Mesenchymal stem cell (in vitro differentiated cells and primary cell): Measurements from ENCODE around the gene MOSMO.

Experiments
- DNase-seq: peaks from one replicate; pipeline ENCODE4 v3.0.0-alpha.2; 2013
- H2AFZ ChIP-seq: one replicate; pipeline ENCODE4 v1.6.1; 2013; ENCODE audit warnings: low read depth, mild to moderate bottlenecking, control low read depth, inconsistent platforms, low read length, moderate library complexity
- H2AK5ac ChIP-seq: 2 replicates; pipeline ENCODE4 v1.6.1; 2013; ENCODE audit warnings: low read length, moderate library complexity, mild to moderate bottlenecking, inconsistent platforms; ENCODE audit not compliant: severe bottlenecking
- H2BK120ac ChIP-seq: one replicate; pipeline ENCODE4 v1.6.1; 2013; ENCODE audit warnings: low read depth, mild to moderate bottlenecking, inconsistent platforms, low read length, moderate library complexity
- H2BK12ac ChIP-seq, 2 experiments: one replicate each; pipeline ENCODE4 v1.6.1; 2013; ENCODE audit warnings: inconsistent platforms in 2 of 2, low read length in 2 of 2, mild to moderate bottlenecking in 2 of 2, moderate library complexity in 2 of 2, control low read depth in 1 of 2
- H2BK15ac ChIP-seq: one replicate; pipeline ENCODE4 v1.6.1; 2013; ENCODE audit warnings: mild to moderate bottlenecking, low read depth, inconsistent platforms; ENCODE audit not compliant: poor library complexity, severe bottlenecking
- H2BK5ac ChIP-seq: 2 replicates; pipeline ENCODE4 v1.6.1; 2013; ENCODE audit warnings: low read depth, mild to moderate bottlenecking, low read length, control low read depth, inconsistent platforms; ENCODE audit not compliant: poor library complexity, severe bottlenecking
- H3K14ac ChIP-seq, 2 experiments: one replicate each; pipeline ENCODE4 v1.6.1; 2013; ENCODE audit warnings: inconsistent platforms in 2 of 2, low read length in 2 of 2, control low read depth in 1 of 2, mild to moderate bottlenecking in 1 of 2, moderate library complexity in 1 of 2
- H3K18ac ChIP-seq, 2 experiments: one replicate each; pipeline ENCODE4 v1.6.1; 2013; ENCODE audit warnings: inconsistent platforms in 2 of 2, low read length in 2 of 2, control low read depth in 1 of 2, low read depth in 1 of 2, mild to moderate bottlenecking in 1 of 2
- H3K23ac ChIP-seq, 2 experiments: one replicate each; pipeline ENCODE4 v1.6.1; 2013; ENCODE audit warnings: inconsistent platforms in 2 of 2, low read length in 2 of 2, mild to moderate bottlenecking in 2 of 2, moderate library complexity in 2 of 2, control low read depth in 1 of 2
- H3K27ac ChIP-seq: 2 replicates; pipeline ENCODE4 v1.5.1; 2013; ENCODE audit warnings: mild to moderate bottlenecking, moderate library complexity, low read length, control low read depth, inconsistent platforms; ENCODE audit not compliant: poor library complexity, severe bottlenecking
- H3K27me3 ChIP-seq, 2 experiments: 2 replicates each; pipeline versions ENCODE4 v1.6.1 to v1.7.0; 2013; ENCODE audit warnings: low read length in 2 of 2, mild to moderate bottlenecking in 2 of 2, moderate library complexity in 2 of 2, control low read depth in 1 of 2, inconsistent platforms in 1 of 2; ENCODE audit not compliant: control insufficient read depth in 1 of 2, insufficient read depth in 1 of 2
- H3K36me3 ChIP-seq, 2 experiments: 2 replicates each; pipeline versions ENCODE4 v1.6.1 to v1.7.0; 2013; ENCODE audit warnings: low read length in 2 of 2, control low read depth in 1 of 2, inconsistent platforms in 1 of 2, low read depth in 1 of 2, mild to moderate bottlenecking in 1 of 2; ENCODE audit not compliant: insufficient read depth in 2 of 2, control insufficient read depth in 1 of 2
- H3K4ac ChIP-seq, 2 experiments: one replicate each; pipeline ENCODE4 v1.6.1; 2013; ENCODE audit warnings: inconsistent platforms in 2 of 2, low read length in 2 of 2, mild to moderate bottlenecking in 2 of 2, moderate library complexity in 2 of 2, control low read depth in 1 of 2, low read depth in 1 of 2
- H3K4me1 ChIP-seq: 2 replicates; pipeline ENCODE4 v1.6.1; 2013; ENCODE audit warnings: low read depth, low read length, control low read depth; ENCODE audit not compliant: control insufficient read depth, insufficient read depth
- H3K4me2 ChIP-seq: 2 replicates; pipeline ENCODE4 v1.6.1; 2013; ENCODE audit warnings: low read length, mild to moderate bottlenecking, inconsistent platforms; ENCODE audit not compliant: poor library complexity, severe bottlenecking
- H3K4me3 ChIP-seq, 2 experiments: 2 replicates each; pipeline versions ENCODE4 v1.5.1 to v1.7.0; 2013; ENCODE audit warnings: low read length in 2 of 2, mild to moderate bottlenecking in 2 of 2, control low read depth in 1 of 2, low read depth in 1 of 2; ENCODE audit not compliant: insufficient read depth in 1 of 2
- H3K79me1 ChIP-seq: replicated peaks from 2 replicates; pipeline ENCODE4 v1.6.1; 2013; ENCODE audit warnings: mild to moderate bottlenecking, control low read depth, low read length, inconsistent platforms; ENCODE audit not compliant: poor library complexity, severe bottlenecking
- H3K9ac ChIP-seq: 2 replicates; pipeline ENCODE4 v1.7.0; 2013; ENCODE audit warnings: mild to moderate bottlenecking, low read length, moderate library complexity
- H3K9me3 ChIP-seq: 2 replicates; pipeline ENCODE4 v1.7.0; 2013; ENCODE audit warnings: mild to moderate bottlenecking, low read length; ENCODE audit not compliant: control insufficient read depth
- H4K8ac ChIP-seq: one replicate; pipeline ENCODE4 v1.6.1; 2013; ENCODE audit warnings: inconsistent platforms, mild to moderate bottlenecking, low read length, moderate library complexity
- H4K91ac ChIP-seq: one replicate; pipeline ENCODE4 v1.6.1; 2013; ENCODE audit warnings: mild to moderate bottlenecking, low read length, inconsistent platforms
- WGBS: methylation state at CpG from one replicate; pipeline ENCODE4 v1.1.7; 2013; ENCODE audit warnings: mixed read lengths; 5-methylcytosine and 5-hydroxymethylcytosine counted together

The MOSMO gene

GRCh38 chr16:21991621-21992020 is 16.3 kb upstream of the MOSMO start:
- H2BK5ac ChIP-seq = no peak overlapping the region
- H3K36me3 ChIP-seq = peaks cover 0 to 2% of the 10 kb centered on the region in 2 experiments
- no peak overlapping the region for H3K4me2 ChIP-seq
- no peak overlapping the region for H3K27ac ChIP-seq
- H3K4me1 ChIP-seq = no peaks in the 10 kb centered on the region
- no peaks in the 10 kb centered on the region for H3K9me3 ChIP-seq
- no peak overlapping the region for H2BK12ac ChIP-seq
- no peak for DNase-seq
- no peaks in the 10 kb centered on the region for H3K27me3 ChIP-seq
- H3K4ac ChIP-seq = no peak overlapping the region
- no peak overlapping the region for H4K8ac ChIP-seq
- 93% methylated on average over 5 of the region's 6 CpGs for WGBS
- no peak overlapping the region for H4K91ac ChIP-seq
- H3K23ac ChIP-seq = no peak overlapping the region
- no peak overlapping the region for H2AK5ac ChIP-seq
- no peak overlapping the region for H3K14ac ChIP-seq
- H2BK120ac ChIP-seq = no peak overlapping the region
- no peak overlapping the region for H2BK15ac ChIP-seq
- H3K9ac ChIP-seq = no peak overlapping the region
- H3K18ac ChIP-seq = no peak overlapping the region
- no peak overlapping the region for H2AFZ ChIP-seq
- no peak overlapping the region for H3K4me3 ChIP-seq
- H3K79me1 ChIP-seq = no peaks in the 10 kb centered on the region

DNA sequence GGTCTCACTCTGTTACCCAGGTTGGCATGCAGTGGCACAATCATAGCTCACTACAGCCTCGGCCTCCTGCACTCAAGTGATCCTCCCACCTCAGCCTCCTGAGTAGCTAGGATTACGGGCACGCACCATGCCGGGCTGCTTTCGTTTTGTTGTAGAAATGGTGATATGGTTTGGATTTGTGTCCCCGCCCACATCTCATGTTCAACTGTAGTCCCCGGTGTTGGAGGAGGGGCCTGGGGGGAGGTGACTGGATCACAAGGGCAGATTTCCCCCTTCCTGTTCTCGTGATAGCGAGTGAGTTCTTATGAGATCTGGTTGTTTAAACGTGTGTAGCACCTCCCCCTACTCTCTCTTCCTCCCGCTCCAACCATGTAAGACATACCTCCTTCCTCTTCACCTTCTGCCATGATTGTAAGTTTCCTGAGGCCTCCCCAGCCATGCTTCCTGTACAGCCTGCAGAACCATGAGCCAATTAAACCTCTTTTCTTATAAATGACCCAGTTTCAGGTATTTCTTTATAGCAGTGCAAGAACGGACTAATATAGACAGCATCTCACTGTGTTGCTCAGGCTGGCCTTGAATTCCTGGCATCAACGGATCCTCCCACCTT is 12.9 kb upstream of the MOSMO start:
- no peak overlapping the region for H4K8ac ChIP-seq
- H3K4me2 ChIP-seq = no peak overlapping the region
- DNase-seq = no peak
- no peak overlapping the region for H3K9ac ChIP-seq
- H3K23ac ChIP-seq = no peak overlapping the region
- H3K4me3 ChIP-seq = no peak overlapping the region
- H2AFZ ChIP-seq = no peak overlapping the region
- no peaks in the 10 kb centered on the region for H3K9me3 ChIP-seq
- H2AK5ac ChIP-seq = no peak overlapping the region
- H2BK15ac ChIP-seq = no peak overlapping the region
- no peak overlapping the region for H3K4ac ChIP-seq
- H3K4me1 ChIP-seq = peaks cover 2% of the 10 kb centered on the region
- H3K27me3 ChIP-seq = no peaks in the 10 kb centered on the region
- 83% methylated on average over 12 of the region's 13 CpGs for WGBS
- no peak overlapping the region for H4K91ac ChIP-seq
- no peak overlapping the region for H2BK120ac ChIP-seq
- no peak overlapping the region for H2BK12ac ChIP-seq
- no peaks in the 10 kb centered on the region for H3K79me1 ChIP-seq
- H3K36me3 ChIP-seq = no peaks in the 10 kb centered on the region
- no peak overlapping the region for H3K18ac ChIP-seq
- no peak overlapping the region for H2BK5ac ChIP-seq
- H3K14ac ChIP-seq = no peak overlapping the region
- H3K27ac ChIP-seq = no peak overlapping the region

- H4K91ac ChIP-seq = no peak overlapping the region
- WGBS = 92% methylated on average over 8 of the region's 9 CpGs
- no peak overlapping the region for H3K4me3 ChIP-seq
- H2BK15ac ChIP-seq = no peak overlapping the region
- H4K8ac ChIP-seq = no peak overlapping the region
- H3K9ac ChIP-seq = no peak overlapping the region
- H3K9me3 ChIP-seq = no peaks in the 10 kb centered on the region
- H2BK12ac ChIP-seq = no peak overlapping the region
- no peak overlapping the region for H2BK120ac ChIP-seq
- no peak overlapping the region for H2AFZ ChIP-seq
- peaks cover 5% of the 10 kb centered on the region for H3K4me1 ChIP-seq
- H2BK5ac ChIP-seq = no peak overlapping the region
- no peak overlapping the region for H3K18ac ChIP-seq
- H3K23ac ChIP-seq = no peak overlapping the region
- H2AK5ac ChIP-seq = no peak overlapping the region
- H3K36me3 ChIP-seq = no peaks in the 10 kb centered on the region
- no peak for DNase-seq
- H3K27me3 ChIP-seq = no peaks in the 10 kb centered on the region
- no peak overlapping the region for H3K4me2 ChIP-seq
- H3K79me1 ChIP-seq = no peaks in the 10 kb centered on the region
- no peak overlapping the region for H3K27ac ChIP-seq
- H3K14ac ChIP-seq = no peak overlapping the region
- no peak overlapping the region for H3K4ac ChIP-seq
Measured at GRCh38 chr16:21996923-21997696, 10.8 kb upstream of the MOSMO start.

DNA sequence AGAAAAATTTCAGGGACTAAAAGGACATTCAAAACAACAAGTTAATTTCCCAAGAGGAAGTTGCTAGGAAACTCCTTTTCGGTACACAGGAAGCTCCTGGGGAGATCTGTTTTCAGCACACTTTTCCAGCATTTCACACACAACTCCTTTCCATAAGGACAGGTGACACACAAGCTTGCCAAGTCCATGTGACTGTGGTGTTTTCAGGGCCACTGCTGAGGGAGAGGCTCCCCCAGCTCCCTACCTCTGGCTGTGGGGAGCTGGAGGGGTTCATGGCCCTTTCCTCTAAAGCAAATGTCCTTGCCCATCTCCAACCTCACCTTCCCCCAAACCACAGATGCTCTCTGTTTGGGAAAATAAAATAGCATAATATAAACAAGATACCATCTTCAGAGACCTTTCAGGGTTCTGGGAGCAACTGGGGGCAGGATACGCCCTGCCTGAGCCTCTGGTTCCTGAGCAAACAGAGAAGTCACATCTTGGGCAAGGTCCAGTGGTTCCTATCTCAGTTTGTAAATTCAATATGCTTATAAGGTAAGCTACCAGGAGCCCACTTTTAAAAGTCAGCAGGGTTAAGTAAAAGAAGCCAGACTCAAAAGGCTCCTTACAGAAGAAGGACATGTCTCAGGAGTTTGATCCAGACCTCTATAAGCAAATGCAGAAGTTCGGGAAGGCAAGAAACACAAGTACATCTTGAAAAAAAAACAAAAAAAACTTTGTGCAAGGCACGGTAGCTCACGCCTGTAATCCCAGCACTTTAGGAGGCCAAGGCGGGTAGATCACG is 10.0 kb upstream of the MOSMO start:
- Histone ChIP-seq H3K4me1 (peaks cover 5% of the 10 kb centered on the region), H3K4me3 (no peak overlapping the region), H3K9me3 (no peaks in the 10 kb centered on the region), H3K18ac (no peak overlapping the region), H3K4me2 (no peak overlapping the region), H2BK5ac (no peak overlapping the region), H3K4ac (no peak overlapping the region), H3K23ac (no peak overlapping the region), H2AFZ (no peak overlapping the region), H2BK12ac (no peak overlapping the region), H2BK15ac (no peak overlapping the region), H3K9ac (no peak overlapping the region), H2BK120ac (no peak overlapping the region), H3K79me1 (no peaks in the 10 kb centered on the region), H3K27me3 (peaks cover 0 to under 1% of the 10 kb centered on the region in 2 experiments), H3K36me3 (no peaks in the 10 kb centered on the region), H4K91ac (no peak overlapping the region), H3K27ac (no peak overlapping the region), H4K8ac (no peak overlapping the region), H3K14ac (no peak overlapping the region), H2AK5ac (no peak overlapping the region)
- no peak for DNase-seq
- 84% methylated on average over 7 of the region's 7 CpGs for WGBS
